BJ (cell line): ENCODE results near the gene PACSIN1. TPM values are rescaled to one million over a fixed set of nuclear protein-coding genes. Genes with fewer than 3 reads are reported as not detected.

Experiments used
- CTCF ChIA-PET: fragments of 350-600 bp; formaldehyde crosslinking; extraction: SDS; loops from one replicate; lab custom pipeline; 2021; ENCODE audit warnings: antibody characterized with exemption, inconsistent platforms; lab: Yijun Ruan, JAX
- POLR2A ChIA-PET: fragments of 300-600 bp; sonication (Branson Sonifier 250); formaldehyde crosslinking; extraction: SDS; loops from one replicate; lab custom pipeline; 2021; ENCODE audit warnings: antibody characterized with exemption; lab: Charles Lee
- DNase-seq: peaks from one replicate; pipeline ENCODE4 v3.0.0-alpha.2; 2011; ENCODE audit warnings: low read depth
- H3K27me3 ChIP-seq: 2 replicates; pipeline ENCODE4 v1.6.0; 2011; ENCODE audit warnings: low read length; ENCODE audit not compliant: control insufficient read depth, insufficient read depth
- H3K36me3 ChIP-seq: 2 replicates; pipeline ENCODE4 v1.5.1; 2011; ENCODE audit warnings: low read length; ENCODE audit not compliant: control insufficient read depth, insufficient read depth
- H3K4me3 ChIP-seq: 2 replicates; pipeline ENCODE4 v1.5.1; 2011; ENCODE audit warnings: low read depth, mild to moderate bottlenecking, control low read depth, low read length
- polyA plus RNA-seq: library from polyadenylated mRNA; depleted of rRNA; stranded (reverse); fragments of >200 nt; gene quantifications from 2 replicates; pipeline ENCODE4 v1.2.3, GENCODE V29; 2011
- TF ChIP-seq, protein P1 (sequence below): IDR thresholded peaks from 2 replicates; pipeline ENCODE4 v1.5.1; 2011; ENCODE audit warnings: low read depth, mild to moderate bottlenecking, control low read depth, inconsistent platforms, low read length, moderate library complexity; ENCODE audit not compliant: insufficient read depth

PACSIN1 gene
- polyA plus RNA-seq, 1 experiment, result 0.04 TPM

DNA sequence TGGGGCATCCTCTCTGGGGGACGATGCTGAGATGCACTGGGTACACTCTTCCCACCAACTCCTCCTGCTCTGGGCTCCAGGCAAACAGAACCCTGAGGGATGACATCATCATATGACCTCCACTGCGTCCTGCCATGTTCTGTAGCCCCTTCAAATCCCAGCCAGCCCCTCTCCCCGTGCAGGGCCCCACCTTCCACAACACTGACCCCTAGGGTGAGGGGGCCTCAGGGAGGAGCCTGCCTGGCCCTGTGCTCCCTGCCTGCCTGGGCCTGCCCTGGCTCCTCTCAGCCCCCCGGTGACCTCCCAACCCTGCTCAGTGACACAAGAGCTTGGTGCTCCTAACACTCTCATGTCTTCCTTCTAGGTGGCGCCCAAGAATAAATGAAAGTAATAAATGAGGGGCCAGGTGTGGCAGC, 99.9 kb downstream of the PACSIN1 start:
- H3K4me3 ChIP-seq, result no peak overlapping the region
- ChIA-PET CTCF (no interaction called here), POLR2A (no interaction called here)
- H3K27me3 ChIP-seq, result peaks cover 4% of the 10 kb centered on the region
- no peak for DNase-seq
- TF ChIP-seq, protein P1, sequence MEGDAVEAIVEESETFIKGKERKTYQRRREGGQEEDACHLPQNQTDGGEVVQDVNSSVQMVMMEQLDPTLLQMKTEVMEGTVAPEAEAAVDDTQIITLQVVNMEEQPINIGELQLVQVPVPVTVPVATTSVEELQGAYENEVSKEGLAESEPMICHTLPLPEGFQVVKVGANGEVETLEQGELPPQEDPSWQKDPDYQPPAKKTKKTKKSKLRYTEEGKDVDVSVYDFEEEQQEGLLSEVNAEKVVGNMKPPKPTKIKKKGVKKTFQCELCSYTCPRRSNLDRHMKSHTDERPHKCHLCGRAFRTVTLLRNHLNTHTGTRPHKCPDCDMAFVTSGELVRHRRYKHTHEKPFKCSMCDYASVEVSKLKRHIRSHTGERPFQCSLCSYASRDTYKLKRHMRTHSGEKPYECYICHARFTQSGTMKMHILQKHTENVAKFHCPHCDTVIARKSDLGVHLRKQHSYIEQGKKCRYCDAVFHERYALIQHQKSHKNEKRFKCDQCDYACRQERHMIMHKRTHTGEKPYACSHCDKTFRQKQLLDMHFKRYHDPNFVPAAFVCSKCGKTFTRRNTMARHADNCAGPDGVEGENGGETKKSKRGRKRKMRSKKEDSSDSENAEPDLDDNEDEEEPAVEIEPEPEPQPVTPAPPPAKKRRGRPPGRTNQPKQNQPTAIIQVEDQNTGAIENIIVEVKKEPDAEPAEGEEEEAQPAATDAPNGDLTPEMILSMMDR, result no peak
- H3K36me3 ChIP-seq, result no peaks in the 10 kb centered on the region

DNA sequence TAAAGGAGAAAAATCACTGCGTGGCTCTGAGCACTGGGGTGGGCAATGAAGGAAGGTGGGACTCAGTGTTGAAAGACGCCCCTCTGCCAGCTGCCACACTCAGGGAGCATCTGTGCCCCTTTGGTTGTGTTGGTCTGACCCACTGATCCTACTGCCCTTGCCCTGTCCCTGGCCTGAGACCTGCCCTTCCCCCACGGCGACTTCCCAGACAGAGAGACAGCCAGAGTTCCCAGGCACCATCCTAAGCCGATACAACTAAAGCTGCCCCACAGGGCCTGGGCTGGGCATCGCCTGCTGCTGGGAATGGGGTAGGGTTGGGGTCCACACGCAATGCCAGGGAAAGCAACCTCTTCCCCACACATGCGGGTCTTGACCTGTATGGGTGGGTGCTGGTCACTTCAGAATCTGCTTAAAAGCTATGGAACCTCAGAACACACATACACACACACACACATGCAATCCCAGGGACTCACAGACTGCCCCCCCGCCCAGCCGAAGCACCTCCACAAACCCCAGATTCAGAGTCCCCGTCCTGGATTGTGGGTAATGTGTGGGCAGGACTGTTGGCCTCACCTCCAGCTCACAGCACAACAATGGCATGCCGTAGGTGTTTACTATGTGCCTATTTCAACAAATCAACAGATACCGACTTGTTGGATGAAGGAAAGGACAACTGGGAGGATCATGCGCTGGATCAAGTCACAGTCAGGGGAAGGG, 101.1 kb downstream of the PACSIN1 start:
- ChIA-PET POLR2A (no interaction called here), CTCF (no interaction called here)
- no peaks in the 10 kb centered on the region for H3K36me3 ChIP-seq
- TF ChIP-seq, protein P1, result no peak
- H3K4me3 ChIP-seq, result no peak overlapping the region
- DNase-seq, result no peak
- H3K27me3 ChIP-seq, result peaks cover 4% of the 10 kb centered on the region

DNA sequence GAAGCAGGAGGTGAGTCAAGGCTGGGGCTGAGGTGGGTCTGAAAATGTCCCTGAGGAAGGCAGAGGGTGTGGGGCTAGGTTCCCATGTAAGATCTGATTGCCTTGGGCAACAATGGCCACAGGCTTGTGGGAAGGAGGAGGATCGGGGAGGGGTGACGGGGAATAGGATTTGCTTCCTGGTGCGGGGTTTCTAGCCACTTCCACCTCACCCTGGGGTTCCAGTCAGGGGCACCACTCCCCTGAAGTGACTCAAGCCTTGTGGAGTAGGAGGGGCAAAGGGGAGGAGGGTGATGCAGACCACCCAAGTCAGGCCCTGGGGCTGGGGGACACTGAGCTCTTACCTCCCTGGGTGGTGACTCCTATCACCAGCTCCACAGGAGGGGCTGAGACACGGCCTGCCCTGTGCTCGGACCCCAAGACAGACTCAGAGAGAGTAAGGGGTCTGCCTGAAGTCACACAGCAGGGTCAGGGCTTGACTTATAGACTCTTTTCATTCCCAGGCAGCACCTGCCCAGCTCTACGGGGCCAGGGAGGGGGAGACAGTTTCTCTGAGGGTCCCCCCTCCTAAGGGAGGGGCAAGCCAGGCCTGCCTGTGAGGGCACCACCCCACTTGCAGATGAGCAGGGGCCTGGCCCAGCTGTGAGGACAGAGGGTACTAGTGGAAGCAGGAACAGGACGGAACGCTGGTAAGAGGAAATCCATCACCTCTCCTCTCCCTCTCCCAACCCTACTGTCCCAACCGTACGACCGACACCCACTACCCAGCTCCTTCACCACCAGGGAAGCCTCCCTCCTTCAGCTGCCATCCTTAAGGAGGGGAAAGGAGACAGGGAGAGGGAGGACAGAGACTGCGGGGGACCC, 102.7 kb downstream of the PACSIN1 start:
- POLR2A ChIA-PET, result no interaction called here
- Histone ChIP-seq H3K27me3 (peaks cover 4% of the 10 kb centered on the region), H3K4me3 (no peak overlapping the region), H3K36me3 (no peaks in the 10 kb centered on the region)
- no peak for DNase-seq
- CTCF ChIA-PET, result no interaction called here
- TF ChIP-seq, protein P1, result no peak

- ChIA-PET CTCF (interaction anchor here (0.7 to 1.2 kb wide), 3 partner anchors 17 to 782 kb away, joined by 3 to 4 read pairs (median 3); no protein-coding TSS in a partner anchor), POLR2A (no interaction called here)
- TF ChIP-seq, protein P1, result no peak
- H3K4me3 ChIP-seq, result no peak overlapping the region
- no peaks in the 10 kb centered on the region for H3K36me3 ChIP-seq
- H3K27me3 ChIP-seq, result peaks cover 4% of the 10 kb centered on the region
- DNase-seq, result no peak
Measured at GRCh38 chr6:34569361-34569973, 103.6 kb downstream of the PACSIN1 start.
